AG08396 (cell line): Measurements from ENCODE around the gene MLF2.
"Not testable (repeated sequence)": the region's sequence is repeated elsewhere in the genome, so short reads cannot be mapped to it uniquely, and the experiment has no call there.

Experiments
- DNase-seq: peaks from one replicate; pipeline ENCODE4 v3.0.0; 2012; ENCODE audit warnings: low spot score, mixed read lengths

The MLF2 gene

GRCh38 chr12:6734506-6735387 lies 18.2 kb downstream of the MLF2 start:
- no peak for DNase-seq

- DNase-seq, result no peak
Measured at GRCh38 chr12:6730169-6730568, 22.8 kb downstream of the MLF2 start.

GRCh38 chr12:6729186-6729585 lies 23.8 kb downstream of the MLF2 start:
- no peak for DNase-seq

GRCh38 chr12:6725350-6725749 lies 27.6 kb downstream of the MLF2 start:
- no peak for DNase-seq

GRCh38 chr12:6724409-6724797 lies 28.5 kb downstream of the MLF2 start:
- DNase-seq, result no peak

- DNase-seq, result peak; percentile 97
Measured at GRCh38 chr12:6723607-6724408, 29.1 kb downstream of the MLF2 start, which contains the start of gene COPS7A. Gene COPS7A (plus strand): TSS chr12:6724046. CDS start chr12:6724657, 611 bp downstream.

GRCh38 chr12:6722863-6723262 lies 30.1 kb downstream of the MLF2 start:
- no peak for DNase-seq

GRCh38 chr12:6716874-6717437 lies 36.0 kb downstream of the MLF2 start:
- no peak for DNase-seq

- DNase-seq, result not testable (repeated sequence)
Measured at GRCh38 chr12:6716031-6716873, 36.7 kb downstream of the MLF2 start.

- no peak for DNase-seq
Measured at GRCh38 chr12:6708960-6709394, 44.0 kb downstream of the MLF2 start.

- DNase-seq, result not testable (repeated sequence)
Measured at GRCh38 chr12:6708351-6708750, 44.6 kb downstream of the MLF2 start.

- no peak for DNase-seq
Measured at GRCh38 chr12:6703631-6704030, 49.3 kb downstream of the MLF2 start.

- no peak for DNase-seq
Measured at GRCh38 chr12:6701078-6701768, 51.7 kb downstream of the MLF2 start.

GRCh38 chr12:6700646-6701051 lies 52.3 kb downstream of the MLF2 start, which contains the start of gene PIANP:
Gene PIANP (minus strand): TSS chr12:6700815. CDS start chr12:6698061, 2,754 bp downstream.
- peak; percentile 76 for DNase-seq

GRCh38 chr12:6699989-6700645 lies 52.8 kb downstream of the MLF2 start:
- peak; percentile 60 for DNase-seq

- DNase-seq, result no peak
Measured at GRCh38 chr12:6699259-6699988, 53.5 kb downstream of the MLF2 start.

GRCh38 chr12:6698352-6699046 lies 54.4 kb downstream of the MLF2 start:
- no peak for DNase-seq
